HG03571 (cell line): ENCODE results near the gene ABRAXAS1.
A peak's percentile ranks its signal among the peaks of the same experiment; 100 is the strongest.
"Not testable (repeated sequence)": the region's sequence is repeated elsewhere in the genome, so short reads cannot be mapped to it uniquely, and the experiment has no call there.

Experiments
- ATAC-seq: cut with Tn5 transposase; IDR thresholded peaks from one replicate; pipeline ENCODE4 v1.9.1; 2021; ENCODE audit not compliant: unreplicated experiment

Gene ABRAXAS1

DNA sequence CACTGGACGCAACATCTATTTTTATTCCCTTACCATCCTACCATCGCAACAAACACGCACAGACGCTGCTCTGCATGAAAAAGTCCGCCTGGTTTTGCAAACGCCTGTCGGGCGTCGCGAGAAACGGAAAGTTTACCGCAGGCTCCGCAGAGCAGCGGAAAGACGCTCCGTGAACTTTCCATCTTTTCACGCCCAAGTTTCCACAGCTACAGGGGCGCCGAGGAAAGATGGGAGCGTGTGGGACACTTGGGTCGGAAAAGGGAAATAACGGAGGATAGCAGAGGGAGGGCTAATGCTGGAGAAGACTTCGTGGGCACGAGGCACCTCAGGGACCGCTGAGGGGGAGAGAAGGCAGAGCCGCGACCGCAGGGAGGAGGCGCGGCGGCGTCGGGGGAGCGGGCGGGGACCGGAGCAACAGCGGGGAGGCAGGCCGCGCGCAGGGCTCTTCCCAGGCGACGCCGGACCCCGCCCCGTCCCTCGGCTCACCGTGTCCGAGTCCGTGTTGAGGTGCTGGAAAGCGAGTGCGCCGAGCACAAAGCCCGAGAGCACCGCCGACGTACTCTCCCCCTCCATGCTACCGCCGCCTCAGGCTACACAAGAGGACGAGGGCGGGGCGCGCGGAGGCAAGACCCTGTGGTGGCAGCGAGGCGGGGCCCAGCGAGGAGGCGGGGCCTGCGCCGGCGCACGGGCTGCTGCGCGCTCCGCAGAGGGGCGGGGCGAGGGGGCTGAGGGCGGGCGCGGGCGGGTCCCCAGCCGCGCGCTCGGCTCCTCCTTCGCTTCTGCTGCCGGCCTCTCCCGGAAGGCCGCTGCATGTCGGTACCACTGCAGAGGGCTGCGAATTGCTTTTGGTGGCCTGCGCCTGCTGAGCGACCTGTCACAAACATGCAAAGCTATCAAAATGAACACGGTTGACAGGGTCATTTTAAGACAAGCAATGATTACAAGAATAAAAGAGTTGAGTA, at the start of gene ABRAXAS1:
ABRAXAS1 (minus strand) TSS at position 601 of the 962 bp plus-strand sequence; CDS start at position 573, 28 bp downstream.
- peak; percentile 99 for ATAC-seq

DNA sequence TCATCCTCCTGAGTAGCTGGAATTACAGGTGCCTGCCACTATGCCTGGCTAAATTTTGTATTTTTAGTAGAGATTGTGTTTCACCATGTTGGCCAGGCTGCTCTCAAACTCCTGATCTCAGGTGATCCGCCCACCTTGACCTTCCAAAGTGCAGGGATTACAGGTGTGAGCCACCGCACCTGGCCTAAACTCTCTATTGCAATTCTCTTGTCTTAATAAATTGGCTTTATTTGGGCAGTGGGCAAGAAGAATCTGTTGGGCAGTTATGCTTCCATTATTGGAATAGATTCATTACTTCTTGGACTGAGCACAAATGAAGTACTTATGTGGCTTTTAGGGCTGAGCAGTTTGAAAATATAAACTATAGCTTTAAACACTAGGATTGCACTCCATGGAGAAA, 42.8 kb upstream of the ABRAXAS1 start:
- ATAC-seq, result no peak

DNA sequence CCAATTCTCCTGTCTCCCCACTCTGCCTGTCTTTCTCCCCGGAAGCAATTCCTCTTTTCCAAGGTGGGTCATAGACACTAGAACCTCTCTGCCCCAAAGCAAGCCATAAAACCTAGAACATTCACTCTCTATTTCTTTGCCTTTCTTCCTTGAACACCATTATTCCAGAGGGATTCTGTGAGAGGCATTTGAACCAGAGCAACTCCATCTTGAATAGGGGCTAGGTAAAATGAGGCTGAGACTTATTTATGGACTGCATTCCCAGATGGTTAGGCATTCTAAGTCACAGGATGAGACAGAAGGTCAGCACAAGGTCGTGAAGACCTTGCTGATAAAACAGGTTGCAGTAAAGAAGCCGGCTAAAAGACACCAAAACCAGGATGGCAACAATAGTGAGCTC, 37.3 kb upstream of the ABRAXAS1 start:
- ATAC-seq, result no peak

DNA sequence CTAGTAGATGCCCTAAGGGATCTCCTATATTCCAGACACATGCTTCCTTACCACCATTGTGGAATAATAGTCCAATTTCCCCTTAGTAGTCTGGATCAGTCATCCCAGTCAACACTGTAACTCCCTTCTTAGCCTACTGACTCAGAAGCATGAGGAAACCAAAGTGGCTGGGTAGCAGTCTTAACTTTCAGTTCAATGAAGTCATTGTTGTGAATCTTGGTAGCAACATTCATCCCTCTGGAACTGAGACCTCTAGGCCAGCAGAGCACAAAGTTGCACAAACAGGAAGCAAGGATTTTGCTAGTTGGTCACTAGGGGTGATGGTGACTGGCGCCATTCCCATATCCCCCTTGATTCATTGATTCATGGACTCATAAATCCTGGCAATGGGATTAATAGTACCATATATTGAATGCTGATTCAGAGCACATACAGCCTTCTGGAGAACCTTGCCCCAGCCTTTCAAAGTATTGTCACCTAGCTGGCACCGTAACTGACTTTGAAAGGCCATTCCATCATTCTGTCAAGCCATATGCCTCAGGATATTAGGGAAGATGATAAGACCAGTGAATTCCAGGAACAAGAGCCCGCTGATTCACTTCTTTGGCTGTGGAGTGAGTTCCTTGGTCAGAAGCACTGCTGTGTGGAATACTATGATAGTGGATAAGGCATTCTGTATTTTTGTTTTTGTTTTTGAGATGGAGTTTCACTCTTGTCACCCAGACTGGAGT, 31.3 kb upstream of the ABRAXAS1 start:
- ATAC-seq, result no peak

DNA sequence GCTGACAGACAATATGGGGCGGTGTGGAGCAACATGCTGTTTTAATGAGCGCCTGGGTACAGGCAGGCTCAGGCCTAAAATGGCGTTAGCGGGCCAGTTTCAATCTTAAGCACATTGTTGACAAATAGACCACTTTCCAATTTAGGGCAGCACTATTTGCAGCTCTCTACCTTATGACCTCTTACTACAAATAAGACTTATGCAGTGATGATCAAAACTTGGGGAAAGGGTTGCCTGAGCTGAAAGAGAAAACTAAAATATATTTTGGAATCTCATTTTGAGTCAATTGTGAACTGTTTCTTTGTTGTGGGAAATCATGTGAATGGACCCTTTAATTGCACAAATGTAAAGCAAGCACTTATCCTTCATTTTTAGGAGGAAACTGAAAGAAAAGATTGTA, 25.5 kb upstream of the ABRAXAS1 start:
- no peak for ATAC-seq

DNA sequence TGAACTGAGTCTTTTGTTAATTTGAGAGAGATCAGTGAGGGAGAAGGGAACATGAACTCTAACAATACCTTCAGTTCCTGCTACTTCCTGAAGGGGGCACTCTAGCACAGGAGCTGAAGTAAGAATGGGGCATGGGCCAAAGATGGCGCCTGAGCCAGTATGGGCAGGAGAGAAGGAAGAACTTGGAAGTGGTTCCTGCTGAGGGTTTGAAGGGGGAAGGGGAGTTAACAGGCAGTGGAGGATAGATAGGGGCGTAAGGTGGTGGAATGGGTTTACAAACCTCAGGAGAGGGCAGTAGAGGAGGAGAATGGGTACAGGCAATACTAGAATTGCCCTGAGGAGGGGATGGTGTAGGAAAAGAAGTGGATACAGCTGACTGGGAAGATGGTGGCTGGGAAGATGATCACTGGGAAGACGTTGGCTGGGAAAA, 24.3 kb upstream of the ABRAXAS1 start:
- not testable (repeated sequence) for ATAC-seq

DNA sequence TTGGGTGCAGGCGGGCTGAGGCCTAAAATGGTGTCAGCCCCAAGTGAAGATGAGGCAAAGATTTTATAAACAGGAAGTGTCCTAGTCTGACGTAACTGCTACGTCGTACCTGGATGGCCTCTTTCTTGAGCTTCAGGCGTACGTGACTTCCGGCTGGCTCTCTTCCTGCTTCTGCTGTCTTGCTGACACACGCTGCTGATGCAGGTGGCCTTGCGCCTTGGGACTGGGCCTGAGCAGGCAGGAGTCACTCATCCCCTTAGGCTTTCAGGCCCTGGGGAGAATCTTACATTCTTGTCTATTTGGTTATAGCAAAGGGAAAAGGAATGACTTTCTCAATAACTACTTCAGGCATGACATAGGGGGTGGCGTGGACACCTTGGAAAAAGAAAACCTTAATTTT, 20.1 kb upstream of the ABRAXAS1 start:
- no peak for ATAC-seq

DNA sequence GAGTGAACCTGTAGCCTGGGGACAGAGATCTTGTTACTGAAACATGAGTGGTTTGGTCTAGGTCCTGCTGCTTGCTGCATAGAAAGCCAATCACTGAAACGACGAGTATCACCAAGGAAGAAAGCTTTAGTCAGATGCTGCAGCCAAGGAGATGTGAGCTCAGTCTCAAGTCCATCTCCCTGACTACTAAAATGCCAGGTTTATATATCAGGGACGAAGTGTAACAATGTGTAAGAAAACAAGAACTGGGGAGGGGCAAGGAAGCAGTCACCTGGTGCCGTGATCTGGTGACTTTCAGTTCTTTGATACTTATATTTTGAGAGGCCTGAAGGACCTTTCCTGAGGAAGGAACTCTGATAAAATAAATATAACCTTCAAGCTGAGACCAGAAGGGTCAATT, 19.6 kb upstream of the ABRAXAS1 start:
- ATAC-seq, result no peak

DNA sequence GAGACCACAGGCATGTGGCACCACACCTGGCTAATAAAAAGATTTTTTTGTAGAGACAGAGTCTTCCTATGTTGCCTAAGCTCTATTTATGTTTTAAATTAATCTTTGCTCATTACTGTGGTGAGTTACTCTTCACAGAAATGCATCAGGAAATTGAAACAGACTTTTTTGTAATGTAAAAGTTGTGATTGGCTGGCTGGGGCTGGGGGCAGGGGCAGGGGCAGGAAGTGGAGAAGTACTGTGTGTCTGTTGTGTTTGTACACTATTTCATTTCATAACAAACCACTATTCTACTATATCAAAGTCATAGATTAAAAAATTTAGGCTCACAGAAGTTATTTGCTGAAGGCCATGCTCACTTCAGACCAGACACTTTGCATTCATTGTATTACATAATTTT, 19.1 kb upstream of the ABRAXAS1 start:
- ATAC-seq, result no peak

DNA sequence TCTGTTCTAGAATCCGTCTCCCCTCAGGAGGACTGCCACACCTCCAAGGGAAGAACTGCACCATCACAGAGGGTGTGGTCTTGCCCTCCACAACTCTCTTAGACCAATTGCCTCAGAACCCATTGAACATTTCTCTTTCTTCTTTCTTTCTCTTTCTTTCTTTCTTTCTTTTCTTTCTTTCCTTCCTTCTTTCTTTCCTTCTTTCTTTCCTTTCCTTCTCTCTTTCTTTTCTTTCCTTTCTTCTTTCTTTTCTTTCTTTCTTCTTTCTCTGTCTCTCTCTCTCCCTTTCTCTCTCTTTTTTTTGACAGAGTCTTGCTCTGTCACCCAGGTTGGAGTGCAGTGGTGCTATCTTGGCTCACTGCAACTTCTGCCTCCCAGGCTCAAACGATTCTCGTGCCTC, 16.8 kb upstream of the ABRAXAS1 start:
- ATAC-seq, result not testable (repeated sequence)

DNA sequence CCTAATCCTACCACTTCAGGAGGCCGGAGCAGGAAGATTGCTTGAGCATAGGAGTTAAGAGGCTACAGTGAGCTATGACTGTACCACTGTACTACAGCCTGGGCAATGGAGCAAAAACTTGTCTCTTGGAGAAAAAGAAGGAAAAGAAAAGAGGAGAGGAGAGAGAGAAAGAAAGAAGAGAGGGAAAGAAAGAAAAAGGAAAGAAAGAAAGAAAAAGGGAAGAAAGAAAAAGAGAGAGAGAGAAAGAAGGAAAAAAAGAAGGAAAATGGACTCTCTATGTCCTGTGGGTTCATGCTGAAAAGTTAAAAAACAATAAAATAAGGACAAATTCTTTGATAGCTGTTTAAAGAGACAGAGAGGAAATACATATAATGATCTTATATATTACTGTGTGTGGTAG, 13.3 kb upstream of the ABRAXAS1 start:
- no peak for ATAC-seq

DNA sequence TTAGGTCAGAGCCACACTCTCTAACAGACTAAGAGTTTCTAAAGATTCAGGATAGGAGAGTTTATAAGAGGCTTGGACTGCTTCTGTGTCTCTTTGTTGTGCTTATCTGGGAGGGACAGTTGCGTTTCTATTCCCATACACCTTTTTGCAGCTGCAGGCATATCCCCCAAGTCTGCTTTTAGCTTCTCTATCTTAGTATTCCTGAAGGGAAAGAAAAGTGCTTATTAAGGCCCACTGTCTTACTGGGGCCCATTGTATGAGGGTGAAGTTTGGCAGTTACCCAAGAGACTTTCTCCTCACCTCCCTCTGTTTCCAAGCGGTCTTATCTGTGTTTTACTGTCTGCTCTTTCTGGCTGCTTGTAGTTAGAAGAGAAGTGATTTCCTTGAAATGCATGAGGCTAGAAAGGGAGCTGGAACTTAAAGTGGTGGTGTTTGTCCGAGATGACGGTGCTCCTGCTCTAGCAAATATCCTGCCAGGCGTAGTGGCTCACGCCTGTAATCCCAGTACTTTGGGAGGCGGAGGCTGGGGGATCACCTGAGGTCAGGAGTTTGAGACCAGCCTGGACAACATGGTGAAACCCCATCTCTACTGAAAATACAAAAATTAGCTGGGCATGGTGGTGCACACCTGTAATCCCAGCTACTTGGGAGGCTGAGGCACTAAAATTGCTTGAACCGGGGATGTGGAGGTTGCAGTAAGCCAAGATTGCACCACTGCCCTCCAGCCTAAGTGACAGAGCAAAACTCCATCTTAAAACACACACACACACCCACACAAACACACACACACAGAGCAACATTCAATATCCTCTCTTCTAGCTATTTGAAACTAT, 11.4 kb upstream of the ABRAXAS1 start:
- ATAC-seq, result not testable (repeated sequence)

DNA sequence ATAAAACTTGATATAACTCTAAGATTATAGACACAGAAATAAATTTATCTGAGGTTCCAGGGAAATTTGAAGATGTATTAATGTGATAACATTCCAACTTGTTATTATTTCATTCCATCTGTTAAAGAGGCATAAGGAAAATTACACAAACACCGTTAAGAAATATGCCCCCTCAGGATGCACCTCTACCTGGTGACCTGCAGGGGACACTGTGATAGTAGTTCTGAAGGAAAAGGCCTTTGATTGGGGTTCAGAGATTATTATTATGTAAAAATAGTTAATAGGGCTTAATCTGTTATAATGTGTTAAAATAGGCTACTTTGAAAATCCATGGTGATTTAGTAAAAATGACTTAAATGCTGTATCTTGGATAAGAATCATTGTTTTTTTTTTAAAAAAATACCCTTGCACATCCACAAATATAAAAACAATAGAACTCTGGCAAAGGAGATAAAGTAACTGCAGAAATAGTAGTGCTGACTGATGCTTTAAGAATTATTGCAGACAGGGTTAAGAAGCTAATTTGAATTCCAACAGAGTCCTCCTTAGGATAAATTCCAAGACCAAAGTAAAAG, 6.1 kb upstream of the ABRAXAS1 start:
- ATAC-seq, result peak; percentile 62

DNA sequence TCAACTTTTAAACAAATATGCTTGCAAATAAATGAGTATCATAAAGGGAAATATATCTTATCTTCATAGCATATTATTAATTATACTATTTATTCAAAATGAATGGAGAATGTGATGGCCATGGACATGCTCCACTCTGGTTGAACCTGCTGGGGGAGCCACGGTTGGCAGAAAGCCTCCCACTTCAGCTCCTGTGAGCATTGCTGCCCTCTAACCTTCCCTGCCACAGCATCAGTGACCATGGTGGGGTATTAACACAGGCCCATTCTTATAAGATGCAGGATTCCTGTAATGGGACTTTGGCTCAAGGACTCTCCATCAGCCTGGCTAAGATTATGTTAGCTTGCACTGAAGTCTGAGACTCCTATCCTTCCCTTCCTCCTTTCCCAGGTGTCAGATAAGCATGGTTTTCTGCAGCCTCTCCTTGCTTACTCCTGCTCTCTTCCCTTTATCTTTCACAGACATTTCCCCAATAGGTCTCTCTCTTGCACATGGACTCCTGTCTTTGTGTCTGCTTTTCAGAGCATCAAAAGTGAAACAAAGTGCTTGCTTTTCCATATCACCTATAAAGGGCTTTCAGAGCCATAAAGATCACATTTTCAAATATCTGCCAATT, 4.9 kb upstream of the ABRAXAS1 start:
- no peak for ATAC-seq

DNA sequence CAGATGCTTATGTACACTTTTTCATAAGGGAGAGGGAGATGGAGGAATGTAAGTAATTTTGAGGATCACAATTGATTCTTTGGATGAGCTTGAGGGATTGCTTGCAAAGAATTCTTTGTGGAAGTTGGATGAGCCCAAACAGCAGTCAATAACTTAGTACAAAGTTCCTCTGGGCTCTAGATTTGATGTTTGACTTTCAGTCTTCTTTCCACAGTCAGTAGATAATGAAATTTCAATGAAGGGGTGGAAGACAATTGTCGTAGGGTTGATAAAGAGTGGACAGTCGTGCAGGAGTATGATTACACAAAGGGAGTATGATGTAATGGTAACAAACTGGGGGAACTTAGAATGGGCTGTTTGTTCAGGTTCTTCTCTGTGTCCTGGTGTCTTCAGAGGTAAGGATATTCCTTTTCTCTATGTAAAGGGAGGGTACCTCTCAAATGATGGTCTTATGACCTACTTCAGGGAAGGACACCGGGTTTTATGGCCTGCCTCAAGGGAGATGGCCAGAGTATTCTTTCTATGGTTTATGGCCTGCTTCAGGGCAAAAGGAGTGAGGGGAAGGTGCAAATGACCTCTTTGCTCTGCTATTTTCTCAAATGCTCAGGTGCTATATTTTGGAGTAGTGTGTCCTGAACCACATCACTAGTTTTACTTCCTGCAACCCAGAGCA, 1.7 kb upstream of the ABRAXAS1 start:
- no peak for ATAC-seq

DNA sequence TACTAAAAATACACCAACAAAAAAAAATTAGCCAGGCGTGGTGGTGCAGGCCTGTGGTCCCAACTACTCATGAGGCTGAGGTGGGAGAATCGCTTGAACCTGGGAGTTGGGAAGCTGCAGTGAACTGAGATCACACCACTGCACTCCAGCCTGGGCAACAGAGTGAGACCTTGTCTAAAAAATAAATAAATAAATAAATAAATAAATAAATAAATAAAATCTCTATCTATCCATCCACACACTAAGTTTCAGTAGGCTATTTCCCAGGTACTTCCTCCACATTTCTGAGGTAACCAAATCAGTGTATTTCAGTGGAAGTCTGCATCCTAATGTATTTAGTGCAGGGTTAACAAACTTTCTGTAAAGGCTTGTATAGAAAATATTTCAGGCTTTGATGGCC, 10.9 kb downstream of the ABRAXAS1 start:
- no peak for ATAC-seq

DNA sequence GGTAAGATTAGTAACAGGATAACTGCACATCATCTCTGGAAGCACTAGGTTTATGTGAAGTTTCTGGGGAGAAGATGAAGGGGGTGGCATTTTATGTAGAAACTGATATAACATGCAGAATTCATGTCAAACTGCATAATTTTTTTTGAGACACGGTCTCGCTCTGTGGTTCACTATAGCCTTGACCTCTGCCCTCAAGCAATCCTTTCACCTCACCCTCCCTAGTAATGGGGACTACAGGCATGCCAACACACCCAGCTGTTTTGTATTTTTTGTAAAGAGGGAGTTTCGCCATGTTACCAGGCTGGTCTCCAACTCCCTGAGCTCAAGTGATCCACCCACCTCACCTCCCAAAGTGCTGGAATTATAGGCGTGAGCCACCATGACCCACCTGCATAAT, 11.5 kb downstream of the ABRAXAS1 start:
- no peak for ATAC-seq

DNA sequence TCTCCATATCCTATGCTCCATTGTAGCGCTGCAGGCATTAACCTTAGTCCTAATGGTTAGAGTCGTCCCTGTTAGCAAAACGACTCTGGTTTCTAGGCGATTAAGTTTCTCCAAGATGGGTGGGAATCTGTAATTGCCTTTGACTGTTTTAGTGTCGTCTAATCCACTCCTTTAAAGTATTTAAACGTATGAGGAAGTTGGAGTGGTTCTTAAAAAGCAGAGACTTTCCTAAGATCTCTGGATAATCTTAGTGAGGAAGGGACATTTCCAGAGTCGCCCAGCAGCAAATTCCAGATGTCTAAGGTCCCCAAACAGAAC, 28.8 kb downstream of the ABRAXAS1 start:
- no peak for ATAC-seq

DNA sequence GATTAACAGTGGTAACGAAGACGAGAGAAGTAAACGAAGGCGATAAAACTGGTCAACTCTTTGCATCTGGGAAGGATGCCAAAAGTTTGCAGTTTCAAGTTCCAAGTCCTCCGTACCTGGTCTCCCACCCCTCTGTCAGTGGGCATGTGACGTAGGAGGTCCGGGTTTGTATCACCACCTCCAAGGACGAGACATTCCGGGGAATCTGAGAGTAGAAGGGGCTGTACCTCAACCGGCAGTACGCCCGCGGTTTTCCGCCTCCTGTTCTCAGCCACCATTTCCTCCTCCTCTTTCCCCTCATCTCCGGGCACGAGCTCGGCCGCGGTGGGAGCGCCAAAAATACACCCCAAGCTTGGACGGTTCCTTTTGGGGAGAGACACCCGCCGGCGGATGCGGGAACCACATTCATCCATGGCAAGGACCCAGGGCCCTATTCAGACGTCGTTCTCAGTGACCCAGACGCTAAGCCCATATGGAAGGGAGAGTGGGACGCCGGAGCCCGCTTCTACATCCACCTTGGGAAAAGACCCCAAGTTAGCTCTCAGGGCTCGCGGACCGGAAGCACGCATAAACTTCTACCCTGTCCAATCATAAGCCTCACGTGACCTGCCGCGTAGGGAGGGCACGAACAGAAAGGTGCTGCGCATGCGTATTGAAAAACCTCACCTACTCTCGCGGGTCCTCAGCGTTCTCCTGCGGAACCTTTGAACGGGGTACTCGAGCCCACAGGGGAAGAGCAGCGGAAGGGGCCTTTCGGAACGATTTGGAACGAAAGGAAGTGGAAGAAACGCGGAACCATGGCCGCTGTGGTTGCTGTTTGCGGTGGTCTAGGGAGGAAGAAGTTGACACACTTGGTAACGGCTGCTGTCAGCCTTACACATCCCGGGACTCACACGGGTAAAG, 29.4 kb downstream of the ABRAXAS1 start, which contains the start of the genes HELQ and MRPS18C:
HELQ (minus strand) TSS at position 543 of the 903 bp plus-strand sequence; CDS start at position 413, 130 bp downstream.
MRPS18C (plus strand) TSS at position 778 of the 903 bp plus-strand sequence; CDS start at position 798, 20 bp downstream.
- ATAC-seq, result peak; percentile 95
